Left lobe of liver (tissue), 2 donors: ENCODE measurements around the gene ZSWIM4. TPM values are rescaled to one million over a fixed set of nuclear protein-coding genes. Genes with fewer than 3 reads are reported as not detected.
"Not testable (repeated sequence)": the region's sequence is repeated elsewhere in the genome, so short reads cannot be mapped to it uniquely, and the experiment has no call there.

Experiments used
- ATAC-seq: fragments of 200-7000 bp; cut with Tn5 transposase; one replicate; pipeline ENCODE4 v1.9.1; 2020; ENCODE audit warnings: mild to moderate bottlenecking, moderate library complexity
- DNase-seq: peaks from one replicate; pipeline ENCODE4 v3.0.0-alpha.2; 2020; ENCODE audit warnings: low spot score
- total RNA-seq: library from RNA; stranded (reverse); gene quantifications from one replicate; pipeline ENCODE4 v1.2.1, GENCODE V29; 2021
- donor health status: DM: no; HTN: no; CAD: no; lungs with moderate emphysema.
- donor health status: DM: no; HTN: yes; CAD: no.

ZSWIM4 gene
- total RNA-seq, 1 donor from 2014 or later: 1.5 TPM

DNA sequence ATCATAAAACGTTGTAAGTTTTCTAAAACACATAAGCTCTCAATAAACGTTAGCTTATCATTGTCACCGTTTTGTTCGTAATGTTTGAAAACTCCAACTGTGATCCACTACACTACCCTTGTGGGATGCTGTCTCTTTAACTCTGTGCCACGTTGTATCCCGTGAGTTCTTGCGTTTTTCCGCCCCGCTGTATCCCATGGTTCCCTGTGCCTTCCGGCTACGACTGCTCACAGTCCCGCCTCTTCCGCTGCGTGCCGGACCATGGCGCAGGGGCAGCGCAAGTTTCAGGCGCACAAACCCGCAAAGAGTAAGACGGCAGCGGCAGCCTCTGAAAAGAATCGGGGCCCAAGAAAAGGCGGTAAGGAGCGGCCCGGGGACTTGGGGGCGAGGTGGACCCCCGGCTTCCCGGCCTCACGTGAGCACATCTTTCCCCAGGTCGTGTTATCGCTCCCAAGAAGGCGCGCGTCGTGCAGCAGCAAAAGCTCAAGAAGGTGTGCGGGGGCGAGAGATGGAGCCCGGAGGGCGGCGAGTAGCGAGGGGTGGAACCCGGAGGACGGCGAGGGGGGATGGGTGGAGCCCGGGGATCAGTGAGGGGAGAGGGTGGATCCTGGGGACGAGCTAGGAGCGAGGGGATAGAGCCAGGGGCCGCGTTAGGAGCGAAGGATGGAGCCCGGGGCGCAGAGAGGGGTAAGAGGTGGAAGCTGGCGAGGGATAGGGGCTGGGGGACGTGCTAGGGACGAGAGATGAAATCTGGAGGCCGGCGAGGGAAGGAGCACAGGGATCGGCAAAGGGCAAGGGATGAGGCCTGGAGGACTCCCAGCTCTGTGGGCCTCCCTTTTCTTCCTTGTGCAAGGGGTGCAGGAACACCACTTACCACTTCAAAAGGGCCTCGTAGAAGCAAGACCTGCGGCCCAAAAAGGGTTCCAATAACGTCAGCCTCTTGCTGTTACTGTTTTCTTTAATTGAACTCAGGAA lies 20.7 kb upstream of the ZSWIM4 start, which contains the start of gene C19orf53:
Gene C19orf53 (plus strand): TSS at position 240 of the 975 bp plus-strand sequence. CDS start 22 bp downstream, at position 262.
- DNase-seq (peak; percentile 92), ATAC-seq (peak; percentile 99)

GRCh38 chr19:13778398-13778797 lies 16.8 kb upstream of the ZSWIM4 start:
- ATAC-seq (no peak), DNase-seq (no peak)

GRCh38 chr19:13778847-13779246 lies 16.4 kb upstream of the ZSWIM4 start:
- ATAC-seq: no peak
- no peak for DNase-seq

- not testable (repeated sequence) for ATAC-seq, DNase-seq
Observed at GRCh38 chr19:13779794-13780193, 15.4 kb upstream of the ZSWIM4 start.

DNA sequence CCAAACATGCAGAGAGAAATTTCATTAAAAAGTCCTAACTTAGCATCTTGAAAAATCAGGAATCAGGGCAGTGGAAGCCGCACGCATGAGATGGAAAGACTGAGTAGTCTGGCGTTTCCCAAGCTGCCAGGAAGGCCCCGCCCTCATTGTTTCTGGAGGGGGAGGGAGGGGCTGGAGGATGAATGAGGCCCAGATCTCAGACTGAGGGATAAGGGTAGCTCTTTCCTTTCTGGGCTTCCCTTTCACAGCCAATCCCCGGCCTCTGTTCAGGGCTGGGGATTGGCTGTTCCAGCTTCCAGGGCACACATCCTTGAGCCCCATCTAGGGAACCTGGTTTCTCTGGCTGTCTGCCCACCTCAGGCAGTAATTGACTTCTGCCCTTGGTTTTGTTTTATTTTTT lies 13.7 kb upstream of the ZSWIM4 start:
- DNase-seq: no peak
- ATAC-seq: peak; percentile 59

GRCh38 chr19:13782537-13782936 lies 12.7 kb upstream of the ZSWIM4 start:
- DNase-seq: no peak
- no peak for ATAC-seq

GRCh38 chr19:13783565-13784500 lies 11.4 kb upstream of the ZSWIM4 start:
- no peak for ATAC-seq
- DNase-seq: no peak

DNA sequence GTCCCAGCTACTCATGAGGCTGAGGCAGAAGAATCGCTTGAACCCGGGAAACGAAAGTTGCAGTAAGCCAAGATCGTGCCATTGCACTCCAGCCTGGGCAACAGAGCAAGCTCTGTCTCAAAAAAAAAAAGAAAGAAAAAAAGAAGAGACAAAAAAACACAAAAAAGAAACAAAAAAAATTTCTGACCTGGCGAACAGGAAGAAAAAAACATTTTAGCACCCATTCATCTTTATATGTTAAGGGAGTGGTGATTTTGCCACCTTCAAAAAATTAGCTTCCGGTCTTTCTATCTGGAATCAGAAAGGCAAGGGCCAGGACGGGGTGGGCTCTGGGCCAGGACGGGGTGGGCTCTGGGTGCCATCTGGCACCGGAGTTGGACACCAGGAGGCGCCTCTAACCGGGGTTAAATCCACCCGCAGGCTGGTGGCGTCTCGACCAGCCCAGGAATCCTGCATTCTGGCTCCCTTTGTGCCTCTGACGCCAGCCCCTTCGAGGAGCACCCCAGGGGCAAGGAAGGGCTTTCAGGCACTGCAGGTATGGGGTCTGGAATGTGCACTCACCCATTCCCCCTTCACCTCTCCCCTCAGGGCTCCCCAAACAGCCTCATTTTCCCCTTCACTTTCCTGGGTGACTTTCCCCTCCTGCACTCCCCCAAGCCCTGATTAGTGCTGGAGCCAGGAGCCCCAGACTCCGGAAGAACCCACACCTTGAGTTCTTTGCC lies 10.4 kb upstream of the ZSWIM4 start:
- ATAC-seq (peak; percentile 88), DNase-seq (peak; percentile 69)

- DNase-seq (no peak), ATAC-seq (no peak)
Observed at GRCh38 chr19:13788991-13789390, 6.3 kb upstream of the ZSWIM4 start.

GRCh38 chr19:13790354-13790753 lies 4.9 kb upstream of the ZSWIM4 start:
- DNase-seq (no peak), ATAC-seq (no peak)

- DNase-seq, ATAC-seq: not testable (repeated sequence)
Observed at GRCh38 chr19:13793317-13793716, 1.9 kb upstream of the ZSWIM4 start.

GRCh38 chr19:13794398-13794756 lies 866 bp upstream of the ZSWIM4 start:
- ATAC-seq (peak; percentile 4), DNase-seq (peak; percentile 68)

GRCh38 chr19:13795595-13796300 lies 505 bp downstream of the ZSWIM4 start:
- ATAC-seq: peak; percentile 7
- DNase-seq: no peak

- DNase-seq (no peak), ATAC-seq (no peak)
Observed at GRCh38 chr19:13796301-13797057, 1.2 kb downstream of the ZSWIM4 start.

- DNase-seq (no peak), ATAC-seq (no peak)
Observed at GRCh38 chr19:13797058-13797440, 1.8 kb downstream of the ZSWIM4 start.

DNA sequence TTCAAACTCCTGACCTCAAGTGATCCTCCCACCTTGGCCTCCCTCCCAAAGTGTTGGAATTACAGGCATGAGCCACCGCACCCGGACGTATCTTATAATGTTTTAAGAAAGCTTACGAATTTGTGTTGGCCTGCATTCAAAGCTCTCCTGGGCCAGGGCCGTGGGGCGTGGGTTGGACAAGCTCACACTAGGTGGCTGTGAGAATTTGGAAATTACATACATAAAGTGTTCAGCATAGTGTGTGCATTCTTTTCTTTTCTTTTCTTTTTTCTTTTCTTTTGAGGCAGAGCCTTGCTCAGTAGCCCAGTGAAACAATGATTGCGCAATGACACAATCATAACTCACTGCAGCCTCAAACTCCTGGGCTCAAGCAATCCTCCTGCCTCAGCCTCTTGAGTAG lies 2.6 kb downstream of the ZSWIM4 start:
- no peak for ATAC-seq
- DNase-seq: no peak

DNA sequence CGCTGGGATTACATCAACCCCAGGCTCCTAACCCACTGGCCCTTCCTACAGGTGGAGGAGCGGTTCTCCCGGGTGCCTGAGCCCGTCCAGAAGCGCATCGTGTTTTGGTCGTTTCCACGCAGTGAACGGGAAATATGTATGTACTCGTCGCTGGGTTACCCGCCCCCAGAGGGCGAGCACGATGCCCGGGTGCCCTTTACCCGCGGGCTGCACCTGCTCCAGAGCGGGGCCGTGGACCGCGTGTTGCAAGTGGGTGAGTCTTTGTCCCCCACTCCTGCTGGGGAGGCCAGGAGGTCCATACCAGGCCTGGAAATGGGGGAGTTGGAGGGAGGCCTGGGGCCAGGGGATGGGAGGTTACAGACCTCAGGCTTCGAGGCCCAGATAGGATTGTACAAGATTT lies 4.4 kb downstream of the ZSWIM4 start:
- ATAC-seq (no peak), DNase-seq (no peak)

DNA sequence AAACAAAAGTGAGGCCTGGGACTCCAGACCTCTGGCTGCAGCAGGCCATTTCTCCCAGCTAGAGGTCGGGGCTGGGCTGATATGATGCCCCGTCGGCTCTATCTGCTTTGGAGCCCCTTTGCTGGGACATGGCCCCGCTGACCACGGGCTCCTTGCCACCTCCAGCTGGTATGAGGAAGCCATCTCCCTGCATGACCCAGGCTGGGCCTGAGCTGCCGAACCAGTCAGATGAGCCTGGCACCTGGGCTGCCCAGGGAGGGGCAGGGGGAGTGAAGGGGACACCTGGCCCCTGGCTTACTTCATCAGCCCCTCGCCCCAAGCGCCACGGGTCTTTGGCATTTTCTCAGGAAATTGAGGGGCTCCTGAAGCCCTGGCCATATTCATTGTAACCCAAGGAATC lies 7.8 kb downstream of the ZSWIM4 start:
- DNase-seq: no peak
- ATAC-seq: peak; percentile 19
